IMR-90 (cell line): ENCODE results near the gene KIAA0408. TPM values are rescaled to one million over a fixed set of nuclear protein-coding genes. Genes with fewer than 3 reads are reported as not detected.

Experiments used
- ATAC-seq: fragments of 200-7000 bp; cut with Tn5 transposase; 2 replicates; pipeline ENCODE4 v1.9.1; 2020; ENCODE audit warnings: low read depth, mild to moderate bottlenecking, moderate library complexity
- BruUV-seq: library from RNA; stranded (reverse); fragments of 400-500 nt; replicated peaks from 2 replicates; lab custom pipeline; 2021; lab: Mats Ljungman, UMichigan
- CTCF ChIA-PET: fragments of 300-600 bp; formaldehyde crosslinking; extraction: SDS; loops from one replicate; lab custom pipeline; 2021; ENCODE audit warnings: antibody characterized with exemption; lab: Yijun Ruan, JAX
- POLR2A ChIA-PET: fragments of 300-600 bp; sonication (Branson Sonifier 250); formaldehyde crosslinking; loops from one replicate; lab custom pipeline; 2022; ENCODE audit warnings: antibody characterized with exemption; ENCODE audit not compliant: unreplicated experiment; lab: Charles Lee
- DNase-seq: peaks from one replicate; pipeline ENCODE4 v3.0.0; 2013
- H2AFZ ChIP-seq: replicated peaks from 2 replicates; pipeline ENCODE3; 2013; ENCODE audit warnings: low read length, mild to moderate bottlenecking; ENCODE audit not compliant: poor library complexity
- H2AK5ac ChIP-seq: 2 replicates; pipeline ENCODE4 v1.6.1; 2013; ENCODE audit warnings: low read depth, low read length, inconsistent platforms
- H2AK9ac ChIP-seq: replicated peaks from 2 replicates; pipeline ENCODE3; 2013; ENCODE audit warnings: mild to moderate bottlenecking, low read depth, low read length, moderate library complexity; ENCODE audit not compliant: poor library complexity
- H2BK120ac ChIP-seq: 2 replicates; pipeline ENCODE4 v1.6.1; 2013; ENCODE audit warnings: low read depth, low read length, inconsistent platforms
- H2BK15ac ChIP-seq: 3 replicates; pipeline ENCODE4 v1.6.1; 2013; ENCODE audit warnings: low read depth, low read length, inconsistent platforms
- H2BK20ac ChIP-seq: 2 replicates; pipeline ENCODE4 v1.6.1; 2013; ENCODE audit warnings: low read depth, mild to moderate bottlenecking, inconsistent platforms, low read length, moderate library complexity
- H2BK5ac ChIP-seq: 2 replicates; pipeline ENCODE4 v1.6.1; 2013; ENCODE audit warnings: mild to moderate bottlenecking, low read depth, low read length, inconsistent platforms; ENCODE audit not compliant: poor library complexity, severe bottlenecking
- H3K14ac ChIP-seq: replicated peaks from 2 replicates; pipeline ENCODE4 v1.6.1; 2013; ENCODE audit warnings: low read depth, low read length, inconsistent platforms
- H3K18ac ChIP-seq: 2 replicates; pipeline ENCODE4 v1.6.1; 2013; ENCODE audit warnings: low read depth, low read length, control low read depth
- H3K23ac ChIP-seq: 2 replicates; pipeline ENCODE4 v1.6.1; 2013; ENCODE audit warnings: low read depth, low read length, inconsistent platforms
- H3K27ac ChIP-seq: 2 replicates; pipeline ENCODE4 v1.5.1; 2013; ENCODE audit warnings: mild to moderate bottlenecking, control low read depth, low read length; ENCODE audit not compliant: insufficient read depth
- H3K27me3 ChIP-seq: 2 replicates; pipeline ENCODE4 v1.6.1; 2013; ENCODE audit warnings: low read length; ENCODE audit not compliant: control insufficient read depth, insufficient read depth
- H3K36me3 ChIP-seq: 2 replicates; pipeline ENCODE4 v1.6.1; 2013; ENCODE audit warnings: low read length, mixed read lengths; ENCODE audit not compliant: control insufficient read depth, insufficient read depth
- H3K4ac ChIP-seq: 2 replicates; pipeline ENCODE4 v1.6.1; 2013; ENCODE audit warnings: low read depth, low read length, inconsistent platforms
- H3K4me1 ChIP-seq: 2 replicates; pipeline ENCODE4 v1.6.1; 2013; ENCODE audit warnings: low read length, mixed read lengths; ENCODE audit not compliant: control insufficient read depth, insufficient read depth
- H3K4me2 ChIP-seq: 2 replicates; pipeline ENCODE4 v1.6.1; 2013; ENCODE audit warnings: low read depth, mild to moderate bottlenecking, control low read depth, low read length, moderate library complexity
- H3K4me3 ChIP-seq: 2 replicates; pipeline ENCODE4 v1.5.1; 2013; ENCODE audit warnings: low read depth, mild to moderate bottlenecking, control low read depth, low read length, moderate library complexity; ENCODE audit not compliant: insufficient read depth
- H3K56ac ChIP-seq: 2 replicates; pipeline ENCODE4 v1.6.1; 2013; ENCODE audit warnings: low read length, inconsistent platforms; ENCODE audit not compliant: insufficient read depth; ENCODE audit errors: extremely low read depth
- H3K79me1 ChIP-seq, 2 experiments: 2 replicates each; pipeline ENCODE4 v1.6.1; 2013; ENCODE audit warnings: low read length in 2 of 2, inconsistent platforms in 1 of 2, low read depth in 1 of 2
- H3K9ac ChIP-seq: 2 replicates; pipeline ENCODE4 v1.6.1; 2013; ENCODE audit warnings: low read depth, low read length, control low read depth
- H3K9me1 ChIP-seq: 2 replicates; pipeline ENCODE4 v1.6.1; 2013; ENCODE audit warnings: low read length, inconsistent platforms; ENCODE audit not compliant: insufficient read depth
- H3K9me3 ChIP-seq: 2 replicates; pipeline ENCODE4 v1.6.1; 2013; ENCODE audit warnings: low read length; ENCODE audit not compliant: control insufficient read depth, insufficient read depth
- H4K20me1 ChIP-seq: 2 replicates; pipeline ENCODE4 v1.6.1; 2013; ENCODE audit warnings: low read length, inconsistent platforms; ENCODE audit not compliant: insufficient read depth
- H4K5ac ChIP-seq: 2 replicates; pipeline ENCODE4 v1.6.1; 2013; ENCODE audit warnings: mild to moderate bottlenecking, low read depth, low read length, control low read depth
- H4K8ac ChIP-seq, 2 experiments: 2 replicates each; pipeline ENCODE4 v1.6.1; 2013; ENCODE audit warnings: low read depth in 2 of 2, low read length in 2 of 2, control low read depth in 1 of 2, inconsistent platforms in 1 of 2
- H4K91ac ChIP-seq: 2 replicates; pipeline ENCODE4 v1.6.1; 2013; ENCODE audit warnings: low read depth, low read length, inconsistent platforms; ENCODE audit not compliant: insufficient read depth
- CHD1 ChIP-seq: IDR thresholded peaks from 2 replicates; pipeline ENCODE4 v1.6.1; 2012; ENCODE audit warnings: low read depth, low read length, improper control_type of control experiment
- MAZ ChIP-seq: IDR thresholded peaks from 2 replicates; pipeline ENCODE4 v1.6.1; 2012; ENCODE audit warnings: low read depth, mild to moderate bottlenecking, low read length, improper control_type of control experiment, moderate library complexity, borderline replicate concordance
- NFE2L2 ChIP-seq: fragments of 150-350 bp; IDR thresholded peaks from 2 replicates; pipeline ENCODE4 v1.6.1; 2016; ENCODE audit warnings: low read depth, mild to moderate bottlenecking, low read length
- POLR2A ChIP-seq: IDR thresholded peaks from 2 replicates; pipeline ENCODE4 v1.6.1; 2012; ENCODE audit warnings: mild to moderate bottlenecking, low read depth, low read length
- RAD21 ChIP-seq: IDR thresholded peaks from 2 replicates; pipeline ENCODE4 v1.6.1; 2012; ENCODE audit warnings: low read length, improper control_type of control experiment
- WGBS, 2 experiments: methylation state at CpG; one replicate each; pipeline versions ENCODE4 v1.1.5 to v1.1.7; 2013; ENCODE audit warnings: missing lambda C conversion rate in 2 of 2; ENCODE audit not compliant: insufficient read length in 1 of 2; ENCODE audit errors: extremely low coverage in 2 of 2; 5-methylcytosine and 5-hydroxymethylcytosine counted together
- dilution Hi-C: fragments of 300-500 bp; cut with HindIII; formaldehyde crosslinking; loops from one replicate; pipeline ENCODE4 v1.14.3; 2018; ENCODE audit warnings: low sequenced_read_pairs; ENCODE audit not compliant: unreplicated experiment
- in situ Hi-C: fragments of 300-500 bp; cut with MboI; formaldehyde crosslinking; loops from 3 replicates; pipeline ENCODE4 v1.14.3; 2019; ENCODE audit warnings: low sequenced_read_pairs, inconsistent platforms, mixed read lengths
- intact Hi-C: fragments of 100-400 bp; cut with micrococcal nuclease; formaldehyde crosslinking; loops from 2 replicates; pipeline ENCODE4 v1.10.0; 2022
- polyA plus RNA-seq, 3 experiments: library from polyadenylated mRNA; depleted of rRNA; stranded (reverse); fragments of >200 nt; gene quantifications; 2 replicates each; pipeline ENCODE4 v1.2.3, GENCODE V29; 2012; ENCODE audit warnings: low replicate concordance in 1 of 3
- total RNA-seq: library from RNA; depleted of rRNA; stranded (reverse); fragments of >200 nt; gene quantifications from 2 replicates; pipeline ENCODE4 v1.2.3, GENCODE V29; 2012
- TF ChIP-seq, protein P1 (sequence below): fragments of 150-350 bp; IDR thresholded peaks from 2 replicates; pipeline ENCODE4 v1.6.1; 2016; ENCODE audit warnings: low read depth, mild to moderate bottlenecking, low read length, moderate library complexity, borderline replicate concordance
- TF ChIP-seq, protein P2 (sequence below): conservative IDR thresholded peaks from 2 replicates; pipeline ENCODE4 v1.5.1; 2012; ENCODE audit warnings: mild to moderate bottlenecking, low read depth, low read length, improper control_type of control experiment

The KIAA0408 gene
- total and polyA plus RNA-seq, 2 of the 4 experiments (the other 2 are of a cell fraction) = 0.90 to 2.9 TPM

DNA sequence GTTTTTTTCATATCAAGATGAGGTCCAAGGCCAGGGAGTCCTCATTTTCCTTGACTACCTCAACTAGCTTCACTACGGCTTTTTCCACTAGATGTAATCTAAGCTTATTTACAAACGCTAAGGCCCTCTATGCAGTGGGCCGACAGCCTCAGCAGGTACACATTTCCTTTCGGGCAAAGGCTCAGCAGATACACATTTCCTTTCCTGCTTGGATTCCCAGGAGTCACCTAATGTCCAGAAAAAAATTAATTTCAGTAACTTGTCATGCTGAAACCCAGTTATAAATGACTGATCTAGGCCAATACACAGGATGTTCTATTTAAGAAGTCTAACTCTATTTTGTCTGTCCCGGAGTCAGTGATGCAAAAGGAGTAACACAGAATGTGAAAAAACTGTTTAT is 7.2 kb upstream of the KIAA0408 start:
- no peak overlapping the region for H3K4me3 ChIP-seq
- POLR2A ChIA-PET = interaction anchor here (0.6 kb wide), 1 partner anchor 50 kb away, joined by 35 read pairs; no protein-coding TSS in a partner anchor
- no peak overlapping the region for H2BK5ac ChIP-seq
- no peak overlapping the region for H2AK9ac ChIP-seq
- H3K27me3 ChIP-seq = no peaks in the 10 kb centered on the region
- H3K18ac ChIP-seq = no peak overlapping the region
- dilution Hi-C loops (no loop called here), in situ Hi-C loops (loop anchor here (5.0 to 10.0 kb wide), 2 partner anchors 71 to 162 kb away; no protein-coding TSS in a partner anchor), intact Hi-C loops (loop anchor here (5.0 kb wide), 1 partner anchor 176 kb away; no protein-coding TSS in a partner anchor)
- H2BK15ac ChIP-seq = no peak overlapping the region; the same call in 2 of the 3 replicates
- no peak overlapping the region for H3K56ac ChIP-seq
- H3K4ac ChIP-seq = no peak overlapping the region
- TF ChIP-seq POLR2A = no peak
- TF ChIP-seq, protein P1, sequence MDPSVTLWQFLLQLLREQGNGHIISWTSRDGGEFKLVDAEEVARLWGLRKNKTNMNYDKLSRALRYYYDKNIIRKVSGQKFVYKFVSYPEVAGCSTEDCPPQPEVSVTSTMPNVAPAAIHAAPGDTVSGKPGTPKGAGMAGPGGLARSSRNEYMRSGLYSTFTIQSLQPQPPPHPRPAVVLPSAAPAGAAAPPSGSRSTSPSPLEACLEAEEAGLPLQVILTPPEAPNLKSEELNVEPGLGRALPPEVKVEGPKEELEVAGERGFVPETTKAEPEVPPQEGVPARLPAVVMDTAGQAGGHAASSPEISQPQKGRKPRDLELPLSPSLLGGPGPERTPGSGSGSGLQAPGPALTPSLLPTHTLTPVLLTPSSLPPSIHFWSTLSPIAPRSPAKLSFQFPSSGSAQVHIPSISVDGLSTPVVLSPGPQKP = no peak
- TF ChIP-seq, protein P2, sequence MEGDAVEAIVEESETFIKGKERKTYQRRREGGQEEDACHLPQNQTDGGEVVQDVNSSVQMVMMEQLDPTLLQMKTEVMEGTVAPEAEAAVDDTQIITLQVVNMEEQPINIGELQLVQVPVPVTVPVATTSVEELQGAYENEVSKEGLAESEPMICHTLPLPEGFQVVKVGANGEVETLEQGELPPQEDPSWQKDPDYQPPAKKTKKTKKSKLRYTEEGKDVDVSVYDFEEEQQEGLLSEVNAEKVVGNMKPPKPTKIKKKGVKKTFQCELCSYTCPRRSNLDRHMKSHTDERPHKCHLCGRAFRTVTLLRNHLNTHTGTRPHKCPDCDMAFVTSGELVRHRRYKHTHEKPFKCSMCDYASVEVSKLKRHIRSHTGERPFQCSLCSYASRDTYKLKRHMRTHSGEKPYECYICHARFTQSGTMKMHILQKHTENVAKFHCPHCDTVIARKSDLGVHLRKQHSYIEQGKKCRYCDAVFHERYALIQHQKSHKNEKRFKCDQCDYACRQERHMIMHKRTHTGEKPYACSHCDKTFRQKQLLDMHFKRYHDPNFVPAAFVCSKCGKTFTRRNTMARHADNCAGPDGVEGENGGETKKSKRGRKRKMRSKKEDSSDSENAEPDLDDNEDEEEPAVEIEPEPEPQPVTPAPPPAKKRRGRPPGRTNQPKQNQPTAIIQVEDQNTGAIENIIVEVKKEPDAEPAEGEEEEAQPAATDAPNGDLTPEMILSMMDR = no peak
- TF ChIP-seq MAZ = no peak
- TF ChIP-seq RAD21 = no peak
- TF ChIP-seq NFE2L2 = no peak
- TF ChIP-seq CHD1 = no peak
- 85% methylated on average over 4 of the region's 5 CpGs; no CpG with 5 or more reads in 1 of the 2 experiments for WGBS, 2 experiments
- no peak overlapping the region for H3K23ac ChIP-seq
- no peak for DNase-seq
- H2BK120ac ChIP-seq = no peak overlapping the region
- H3K27ac ChIP-seq = no peak overlapping the region
- no peak overlapping the region for H4K91ac ChIP-seq
- H3K4me2 ChIP-seq = no peak overlapping the region
- no TSS peak for BruUV-seq
- H3K9me3 ChIP-seq = no peaks in the 10 kb centered on the region
- no peak overlapping the region for H3K14ac ChIP-seq
- H3K9ac ChIP-seq = no peak overlapping the region
- peaks cover 3% of the 10 kb centered on the region; the same call in 1 of the 2 replicates for H4K20me1 ChIP-seq
- no peak for ATAC-seq
- no peak overlapping the region for H2BK20ac ChIP-seq
- peaks cover 7% of the 10 kb centered on the region for H3K9me1 ChIP-seq
- no peak overlapping the region for H2AK5ac ChIP-seq
- CTCF ChIA-PET = interaction anchor here (1.0 to 1.3 kb wide), 3 partner anchors 47 to 72 kb away, joined by 3 to 5 read pairs (median 3); no protein-coding TSS in a partner anchor
- no peak overlapping the region for H4K8ac ChIP-seq
- H2AFZ ChIP-seq = no peak overlapping the region
- no peak overlapping the region for H4K5ac ChIP-seq
- peaks cover 4% of the 10 kb centered on the region; the same call in 1 of the 2 replicates for H3K4me1 ChIP-seq
- no peaks in the 10 kb centered on the region for H3K79me1 ChIP-seq
- H3K36me3 ChIP-seq = no peaks in the 10 kb centered on the region
